IgD-negative memory B cell (primary cell): ENCODE data around the gene KRTAP6-1. TPM values are rescaled to one million over a fixed set of nuclear protein-coding genes. Genes with fewer than 3 reads are reported as not detected.

Source experiments
- H3K27ac Mint-ChIP-seq, 3 donors: one replicate each; pipeline ENCODE4 v1.8.0; 2020 to 2022; ENCODE audit warnings: mild to moderate bottlenecking in 3 of 3, mixed read lengths in 3 of 3, moderate library complexity in 1 of 3
- H3K27me3 Mint-ChIP-seq: one replicate; pipeline ENCODE4 v1.8.0; 2021; ENCODE audit warnings: mixed read lengths
- H3K36me3 Mint-ChIP-seq: one replicate; pipeline ENCODE4 v1.8.0; 2020; ENCODE audit warnings: mild to moderate bottlenecking, mixed read lengths
- H3K4me1 Mint-ChIP-seq, 3 donors: one replicate each; pipeline ENCODE4 v1.8.0; 2020 to 2022; ENCODE audit warnings: mixed read lengths in 3 of 3, mild to moderate bottlenecking in 1 of 3
- H3K4me3 Mint-ChIP-seq, 4 donors: one replicate each; pipeline ENCODE4 v1.8.0; 2020 to 2022; ENCODE audit warnings: mild to moderate bottlenecking in 4 of 4, mixed read lengths in 4 of 4, moderate library complexity in 3 of 4
- H3K9me3 Mint-ChIP-seq, 3 donors: one replicate each; pipeline ENCODE4 v1.8.0; 2020 to 2021; ENCODE audit warnings: mixed read lengths in 3 of 3, mild to moderate bottlenecking in 1 of 3
- polyA plus RNA-seq: library from polyadenylated mRNA; unstranded; fragments of 300-500 nt; fragmentation: Illumina TruSeq; gene quantifications from one replicate; pipeline ENCODE4 v1.2.3, GENCODE V29; 2021

KRTAP6-1 gene
- polyA plus RNA-seq, 1 donor from 2014 or later, result not detected

DNA sequence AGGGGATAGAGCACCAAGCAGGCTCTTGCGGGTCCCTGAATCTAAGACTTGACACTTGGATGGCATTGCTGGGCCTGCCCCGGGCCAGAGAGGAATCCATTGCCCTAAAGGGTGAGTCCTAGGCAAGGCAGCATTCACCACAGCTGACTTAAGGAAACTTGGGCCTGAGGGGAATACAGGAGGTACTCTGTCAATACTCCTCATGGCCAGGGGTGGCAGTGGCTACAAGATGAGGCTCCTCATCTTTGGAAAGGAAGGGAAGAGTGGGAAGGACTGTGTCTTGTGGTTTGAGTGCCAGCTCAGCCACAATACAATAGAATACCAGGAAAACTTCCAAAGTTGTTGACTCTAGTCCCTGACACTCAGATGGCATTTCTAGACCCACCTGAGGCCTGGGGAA lies 7.8 kb downstream of the KRTAP6-1 start:
- H3K36me3 Mint-ChIP-seq, result no peaks in the 10 kb centered on the region
- H3K4me3 Mint-ChIP-seq, result no peak overlapping the region
- peaks cover 4 to 18% (median 16%) of the 10 kb centered on the region in 3 donors for H3K9me3 Mint-ChIP-seq
- H3K27me3 Mint-ChIP-seq, result no peaks in the 10 kb centered on the region
- H3K4me1 Mint-ChIP-seq, result no peaks in the 10 kb centered on the region
- H3K27ac Mint-ChIP-seq, result no peak overlapping the region

GRCh38 chr21:30600787-30601186 lies 12.9 kb downstream of the KRTAP6-1 start, which contains the start of gene KRTAP22-1:
Gene KRTAP22-1, plus strand, starts transcription at chr21:30601087.
- Mint-ChIP-seq H3K27me3 (no peaks in the 10 kb centered on the region), H3K36me3 (no peaks in the 10 kb centered on the region), H3K27ac (no peak within 1 kb of the TSS), H3K4me3 (no peak within 1 kb of the TSS), H3K4me1 (peaks cover 0 to 2% (median 0%) of the 10 kb centered on the region in 3 donors), H3K9me3 (peaks cover 2 to 17% (median 5%) of the 10 kb centered on the region in 3 donors)

- Mint-ChIP-seq H3K4me1 (peaks cover 0 to 2% (median 0%) of the 10 kb centered on the region in 3 donors), H3K27ac (no peak within 1 kb of the TSS), H3K4me3 (no peak within 1 kb of the TSS), H3K9me3 (peaks cover 5 to 22% (median 6%) of the 10 kb centered on the region in 3 donors), H3K27me3 (no peaks in the 10 kb centered on the region), H3K36me3 (no peaks in the 10 kb centered on the region)
These were observed 14.9 kb downstream of the KRTAP6-1 start, which contains the start of gene KRTAP6-2 for GRCh38 chr21:30598802-30599201. Gene KRTAP6-2, minus strand, starts transcription at chr21:30598902. Its CDS starts 28 bp downstream, at chr21:30598874.

- peak within 1 kb of the TSS in 1 of 3 donors; percentile 57 for H3K27ac Mint-ChIP-seq
- peaks cover 0 to 1% (median 0%) of the 10 kb centered on the region in 3 donors for H3K4me1 Mint-ChIP-seq
- no peaks in the 10 kb centered on the region for H3K36me3 Mint-ChIP-seq
- H3K4me3 Mint-ChIP-seq, result no peak within 1 kb of the TSS
- peaks cover 3 to 9% (median 7%) of the 10 kb centered on the region in 3 donors for H3K9me3 Mint-ChIP-seq
- no peaks in the 10 kb centered on the region for H3K27me3 Mint-ChIP-seq
These were observed 21.6 kb downstream of the KRTAP6-1 start, which contains the start of gene KRTAP6-3 for GRCh38 chr21:30592140-30592539. Gene KRTAP6-3, plus strand, starts transcription at chr21:30592440. Its CDS starts 6 bp downstream, at chr21:30592446.

DNA sequence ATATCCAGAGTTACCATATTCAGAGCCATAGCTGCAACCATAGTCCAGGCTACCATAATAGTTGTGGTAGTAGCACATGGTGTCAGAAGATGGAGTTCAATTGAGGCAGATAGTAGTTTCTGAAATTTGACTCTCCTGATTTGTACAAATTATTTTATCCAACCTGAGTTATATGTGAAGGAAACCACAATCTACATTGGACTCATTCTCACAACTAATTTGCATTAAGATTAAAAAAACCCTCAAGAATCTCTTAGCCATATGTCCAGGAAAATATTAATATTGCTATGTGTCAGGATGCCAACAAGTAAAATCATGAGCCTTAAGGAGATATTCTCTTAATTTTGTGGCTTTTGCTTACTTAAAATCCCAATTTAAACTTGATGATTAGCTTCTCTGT lies 23.4 kb downstream of the KRTAP6-1 start, which contains the start of gene KRTAP22-2:
TSS of gene KRTAP22-2 (minus strand) at position 101 of the 400 bp plus-strand sequence.
- Mint-ChIP-seq H3K9me3 (peaks cover 3 to 7% (median 5%) of the 10 kb centered on the region in 3 donors), H3K36me3 (no peaks in the 10 kb centered on the region), H3K4me3 (no peak within 1 kb of the TSS), H3K27me3 (no peaks in the 10 kb centered on the region), H3K27ac (no peak within 1 kb of the TSS), H3K4me1 (no peaks in the 10 kb centered on the region)

DNA sequence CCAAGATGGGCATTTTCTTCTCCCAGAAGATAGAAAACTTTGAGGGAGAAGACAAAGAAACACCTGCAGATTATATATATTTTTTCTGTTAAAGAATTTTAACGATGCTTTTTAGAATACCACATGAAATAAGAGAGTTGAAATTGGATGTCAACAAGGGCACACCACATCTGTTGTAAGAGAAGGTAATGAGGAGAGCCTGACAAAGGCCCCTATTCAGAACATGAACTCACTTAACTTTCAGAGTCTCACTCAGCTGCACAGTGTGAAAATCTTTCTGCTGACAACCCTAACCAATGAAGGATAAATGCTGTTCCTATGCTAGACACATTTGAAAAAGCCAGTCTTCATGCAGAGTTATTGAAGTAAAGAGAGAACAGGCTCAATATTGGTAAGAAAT lies 30.9 kb downstream of the KRTAP6-1 start:
- Mint-ChIP-seq H3K27ac (no peak overlapping the region), H3K27me3 (no peaks in the 10 kb centered on the region), H3K36me3 (no peaks in the 10 kb centered on the region), H3K9me3 (peaks cover 2 to 18% (median 10%) of the 10 kb centered on the region in 3 donors), H3K4me3 (no peak overlapping the region), H3K4me1 (no peaks in the 10 kb centered on the region)

DNA sequence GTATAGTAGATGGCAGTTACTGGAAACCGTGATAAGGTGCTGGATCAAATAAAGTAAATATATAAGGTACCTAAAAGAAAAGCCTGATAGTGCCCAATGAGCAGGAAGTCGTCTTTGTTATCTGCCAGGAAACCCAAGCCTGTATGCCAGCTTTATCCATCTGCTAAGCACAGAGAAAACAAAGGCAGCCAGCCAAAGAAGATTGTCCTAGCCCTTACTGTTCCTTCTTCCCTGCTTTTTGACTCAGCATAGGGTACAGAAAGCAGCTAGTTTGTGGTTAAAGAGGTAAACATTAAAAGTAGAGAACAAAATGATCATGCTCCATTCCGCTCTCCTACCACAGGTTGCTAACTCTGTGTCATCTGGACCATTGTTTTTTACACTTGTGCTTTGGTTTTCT lies 33.6 kb downstream of the KRTAP6-1 start:
- H3K27ac Mint-ChIP-seq, result no peak overlapping the region
- H3K36me3 Mint-ChIP-seq, result no peaks in the 10 kb centered on the region
- H3K9me3 Mint-ChIP-seq, result peaks cover 2 to 20% (median 8%) of the 10 kb centered on the region in 3 donors
- H3K4me1 Mint-ChIP-seq, result no peaks in the 10 kb centered on the region
- H3K4me3 Mint-ChIP-seq, result no peak overlapping the region
- no peaks in the 10 kb centered on the region for H3K27me3 Mint-ChIP-seq

DNA sequence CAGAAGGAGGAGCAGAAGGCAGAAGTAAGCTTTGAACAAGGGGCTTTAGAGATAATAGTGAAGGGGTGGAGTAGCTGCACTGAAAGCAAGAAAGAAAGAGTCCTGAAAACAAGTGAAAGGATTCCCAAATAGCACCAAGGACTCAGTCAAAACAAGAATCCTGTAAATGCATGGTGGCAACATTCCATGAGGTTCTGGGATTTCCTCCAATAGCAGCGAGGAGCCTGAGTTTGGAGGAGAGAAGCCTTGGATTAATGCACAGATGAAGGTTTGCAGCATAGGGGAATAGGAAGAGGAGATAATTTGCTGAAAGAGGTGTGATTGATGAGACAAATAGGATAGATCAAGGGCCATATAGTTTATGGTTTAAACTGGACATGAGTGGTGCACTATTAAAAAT lies 34.4 kb downstream of the KRTAP6-1 start:
- H3K27ac Mint-ChIP-seq, result no peak overlapping the region
- H3K9me3 Mint-ChIP-seq, result peaks cover 2 to 12% (median 2%) of the 10 kb centered on the region in 3 donors
- no peaks in the 10 kb centered on the region for H3K36me3 Mint-ChIP-seq
- no peak overlapping the region for H3K4me3 Mint-ChIP-seq
- H3K4me1 Mint-ChIP-seq, result no peaks in the 10 kb centered on the region
- no peaks in the 10 kb centered on the region for H3K27me3 Mint-ChIP-seq

DNA sequence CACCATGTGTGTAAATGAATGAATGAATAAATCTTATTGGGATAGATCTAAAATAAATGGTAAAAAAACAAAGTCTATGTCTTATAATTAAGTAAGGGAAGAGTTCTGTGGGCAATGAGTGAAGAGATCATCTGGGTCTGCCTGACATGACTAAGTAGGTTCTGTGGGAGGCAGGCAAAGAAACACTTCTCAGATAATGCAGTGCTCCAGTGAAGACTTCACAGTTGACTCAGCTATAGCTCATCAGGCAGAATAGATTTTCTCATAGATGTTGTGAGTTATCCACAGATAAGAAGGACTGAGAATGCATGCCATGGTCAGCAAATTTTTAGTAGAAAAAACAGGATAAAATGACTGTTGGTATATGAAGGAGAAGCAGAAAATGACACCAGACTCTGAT lies 36.0 kb downstream of the KRTAP6-1 start:
- Mint-ChIP-seq H3K4me3 (no peak overlapping the region), H3K4me1 (no peaks in the 10 kb centered on the region), H3K9me3 (peaks cover 1 to 7% (median 2%) of the 10 kb centered on the region in 3 donors), H3K27me3 (no peaks in the 10 kb centered on the region), H3K36me3 (no peaks in the 10 kb centered on the region), H3K27ac (no peak overlapping the region)

DNA sequence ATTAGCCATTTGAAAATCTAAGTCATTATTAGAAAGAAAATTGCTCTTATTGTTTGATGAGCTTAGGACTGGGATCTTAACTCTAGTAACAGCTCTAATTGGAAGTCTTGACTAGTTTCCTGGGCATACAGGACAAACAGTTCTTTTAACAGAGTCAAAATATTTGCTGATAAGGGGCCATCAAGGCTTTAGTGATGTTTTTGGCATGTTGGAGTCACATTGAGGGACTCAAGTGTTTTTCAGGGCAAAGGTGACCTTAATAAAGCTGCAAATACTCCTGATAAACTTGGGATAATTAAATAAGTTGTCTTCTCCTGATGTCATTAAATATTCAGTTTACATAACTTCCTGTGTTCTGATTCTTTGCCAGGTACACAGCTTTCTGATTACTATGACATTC lies 46.1 kb downstream of the KRTAP6-1 start:
- Mint-ChIP-seq H3K36me3 (no peaks in the 10 kb centered on the region), H3K4me3 (no peak overlapping the region), H3K4me1 (no peaks in the 10 kb centered on the region), H3K27me3 (no peaks in the 10 kb centered on the region), H3K9me3 (peaks cover 2 to 8% (median 3%) of the 10 kb centered on the region in 3 donors), H3K27ac (no peak overlapping the region)

- Mint-ChIP-seq H3K4me3 (no peak overlapping the region), H3K27me3 (no peaks in the 10 kb centered on the region), H3K36me3 (no peaks in the 10 kb centered on the region), H3K27ac (no peak overlapping the region), H3K9me3 (peaks cover 2 to 8% (median 3%) of the 10 kb centered on the region in 3 donors), H3K4me1 (no peaks in the 10 kb centered on the region)
These were observed 50.1 kb downstream of the KRTAP6-1 start for GRCh38 chr21:30563630-30564029.

Other genes starting within 250 kb of the KRTAP6-1 start
- gene KRTAP13-2, start 241.7 kb downstream of the KRTAP6-1 start, polyA plus RNA-seq, result not detected
- gene KRTAP13-1, start 217.9 kb downstream of the KRTAP6-1 start, polyA plus RNA-seq, result not detected
- not detected for gene KRTAP13-3, start 188.0 kb downstream of the KRTAP6-1 start, polyA plus RNA-seq
- gene KRTAP13-4, start 183.7 kb downstream of the KRTAP6-1 start, polyA plus RNA-seq, result not detected
- not detected for gene KRTAP15-1, start 173.7 kb downstream of the KRTAP6-1 start, polyA plus RNA-seq
- not detected for gene KRTAP19-1, start 133.6 kb downstream of the KRTAP6-1 start, polyA plus RNA-seq
- gene KRTAP19-2, start 126.5 kb downstream of the KRTAP6-1 start, polyA plus RNA-seq, result not detected
- gene KRTAP19-3, start 121.9 kb downstream of the KRTAP6-1 start, polyA plus RNA-seq, result not detected
- gene KRTAP19-4, start 116.8 kb downstream of the KRTAP6-1 start, polyA plus RNA-seq, result not detected
- not detected for gene KRTAP19-5, start 111.8 kb downstream of the KRTAP6-1 start, polyA plus RNA-seq
- not detected for gene KRTAP19-6, start 72.1 kb downstream of the KRTAP6-1 start, polyA plus RNA-seq
- not detected for gene KRTAP19-7, start 52.6 kb downstream of the KRTAP6-1 start, polyA plus RNA-seq
- not detected for gene KRTAP22-2, start 23.5 kb downstream of the KRTAP6-1 start, polyA plus RNA-seq
- not detected for gene KRTAP6-3, start 21.5 kb downstream of the KRTAP6-1 start, polyA plus RNA-seq
- not detected for gene KRTAP6-2, start 15.0 kb downstream of the KRTAP6-1 start, polyA plus RNA-seq
- gene KRTAP22-1, start 12.8 kb downstream of the KRTAP6-1 start, polyA plus RNA-seq, result not detected
- not detected for gene KRTAP20-1, start 2.5 kb upstream of the KRTAP6-1 start, polyA plus RNA-seq
- gene KRTAP20-4, start 6.7 kb upstream of the KRTAP6-1 start, polyA plus RNA-seq, result not detected
- not detected for gene KRTAP20-2, start 21.3 kb upstream of the KRTAP6-1 start, polyA plus RNA-seq
- gene KRTAP20-3, start 28.9 kb upstream of the KRTAP6-1 start, polyA plus RNA-seq, result not detected
- not detected for gene KRTAP21-3, start 104.8 kb upstream of the KRTAP6-1 start, polyA plus RNA-seq
- not detected for gene KRTAP21-2, start 133.3 kb upstream of the KRTAP6-1 start, polyA plus RNA-seq
- not detected for gene KRTAP21-1, start 141.5 kb upstream of the KRTAP6-1 start, polyA plus RNA-seq
- gene KRTAP8-1, start 199.3 kb upstream of the KRTAP6-1 start, polyA plus RNA-seq, result not detected
- gene KRTAP7-1, start 215.8 kb upstream of the KRTAP6-1 start, polyA plus RNA-seq, result not detected